Suprapubic skin (tissue), 4 donors: Measurements from ENCODE around the gene FOXN3. TPM values are rescaled to one million over a fixed set of nuclear protein-coding genes. Genes with fewer than 3 reads are reported as not detected.
"Not testable (repeated sequence)": the region's sequence is repeated elsewhere in the genome, so short reads cannot be mapped to it uniquely, and the experiment has no call there.

Experiments used
- DNase-seq, 2 donors: peaks; one replicate each; pipeline ENCODE4 v3.0.0-alpha.2; 2019; ENCODE audit warnings: low spot score in 2 of 2
- H3K27ac ChIP-seq: fragments of 200-600 bp; sonication (generic); one replicate; pipeline ENCODE4 v1.5.1; 2019
- H3K27me3 ChIP-seq: fragments of 200-600 bp; sonication (generic); one replicate; pipeline ENCODE4 v1.5.1; 2019
- H3K36me3 ChIP-seq: fragments of 200-600 bp; sonication (generic); one replicate; pipeline ENCODE4 v1.5.1; 2019
- H3K4me1 ChIP-seq: fragments of 200-600 bp; sonication (generic); one replicate; pipeline ENCODE4 v1.5.1; 2019
- H3K4me3 ChIP-seq: fragments of 200-600 bp; sonication (generic); one replicate; pipeline ENCODE4 v1.5.1; 2019; ENCODE audit warnings: mild to moderate bottlenecking
- H3K9me3 ChIP-seq: fragments of 200-600 bp; sonication (generic); one replicate; pipeline ENCODE4 v1.5.1; 2019
- CTCF ChIP-seq, 2 donors: fragments of 200-600 bp in 1 of 2; fragments of 450-650 bp in 1 of 2; sonication (generic) in 1 of 2; IDR thresholded peaks; one replicate each; pipeline ENCODE4 v1.5.1; 2016 to 2019; ENCODE audit warnings: antibody characterized with exemption in 2 of 2, mild to moderate bottlenecking in 1 of 2, moderate library complexity in 1 of 2
- EP300 ChIP-seq: sonication (generic); formaldehyde crosslinking; IDR thresholded peaks from one replicate; pipeline ENCODE4 v1.6.1; 2017; ENCODE audit warnings: antibody characterized with exemption
- POLR2A ChIP-seq, 2 donors: fragments of 450-650 bp; IDR thresholded peaks; one replicate each; pipeline ENCODE4 v1.6.1; 2017; ENCODE audit warnings: antibody characterized with exemption in 2 of 2, mild to moderate bottlenecking in 2 of 2, moderate library complexity in 2 of 2
- POLR2AphosphoS5 ChIP-seq, 3 donors: sonication (generic); formaldehyde crosslinking; IDR thresholded peaks; one replicate each; pipeline ENCODE4 v1.6.1; 2017; ENCODE audit warnings: antibody characterized with exemption in 3 of 3
- WGBS: methylation state at CpG from one replicate; pipeline ENCODE4 v1.1.5; 2018; 5-methylcytosine and 5-hydroxymethylcytosine counted together
- total RNA-seq, 4 donors: library from RNA; depleted of rRNA; stranded (reverse); fragments of >200 nt; gene quantifications; one replicate each; pipeline ENCODE4 v1.1.0, GENCODE V29; 2016

Gene FOXN3
- total RNA-seq, 4 donors from 2014 or later, result 117 to 272 (median 172) TPM

DNA sequence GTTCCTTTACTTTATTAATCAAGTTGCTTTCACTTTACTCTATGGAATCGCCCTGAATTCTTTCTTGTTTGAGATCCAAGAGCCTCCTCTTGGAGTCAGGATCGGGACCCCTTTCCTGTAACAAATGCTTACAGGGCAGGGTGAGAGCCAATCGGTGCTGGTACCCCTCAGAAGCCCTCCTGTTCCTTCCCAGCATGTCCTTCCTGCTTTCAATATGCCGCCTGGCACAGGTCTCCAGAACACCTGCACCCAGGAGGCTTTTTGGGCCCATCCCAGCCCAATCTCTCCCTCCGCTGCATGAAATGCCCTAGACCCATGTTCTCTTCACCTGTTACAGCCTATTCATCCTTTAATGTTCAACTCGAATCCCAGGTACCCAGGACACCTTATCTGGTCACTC lies 122.2 kb downstream of the FOXN3 start:
- H3K9me3 ChIP-seq, result no peaks in the 10 kb centered on the region
- H3K27me3 ChIP-seq, result no peaks in the 10 kb centered on the region
- no peak overlapping the region for H3K4me3 ChIP-seq
- no peak for DNase-seq
- peaks cover 9% of the 10 kb centered on the region for H3K36me3 ChIP-seq
- no peak for TF ChIP-seq EP300
- TF ChIP-seq POLR2AphosphoS5 (IDR thresholded peaks at IDR 0.05), result no peak
- no peak for TF ChIP-seq CTCF (IDR thresholded peaks at IDR 0.05)
- no peak for TF ChIP-seq POLR2A (IDR thresholded peaks at IDR 0.05)
- WGBS, result 97% methylated on average over 6 of the region's 6 CpGs
- H3K4me1 ChIP-seq, result no peaks in the 10 kb centered on the region
- no peak overlapping the region for H3K27ac ChIP-seq

DNA sequence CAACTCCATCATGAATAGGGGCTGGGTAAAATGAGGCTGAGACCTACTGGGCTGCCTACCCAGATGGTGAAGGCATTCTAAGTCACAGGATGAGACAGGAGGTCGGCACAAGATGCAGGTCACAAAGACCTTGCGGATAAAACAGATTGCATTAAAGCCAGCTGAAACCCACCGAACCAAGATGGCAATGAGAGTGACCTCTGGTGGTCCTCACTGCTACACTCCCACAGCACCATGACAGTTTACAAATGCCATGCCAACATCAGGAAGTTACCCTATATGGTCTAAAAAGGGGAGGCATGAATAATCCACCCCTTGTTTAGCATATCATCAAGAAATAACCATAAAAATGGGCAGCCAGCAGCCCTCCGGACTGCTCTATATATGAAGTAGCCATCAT lies 122.6 kb downstream of the FOXN3 start:
- H3K9me3 ChIP-seq, H3K4me3 ChIP-seq, H3K27ac ChIP-seq, DNase-seq, H3K4me1 ChIP-seq, H3K36me3 ChIP-seq, H3K27me3 ChIP-seq: not testable (repeated sequence)
- 94% methylated on average over 4 of the region's 4 CpGs for WGBS

DNA sequence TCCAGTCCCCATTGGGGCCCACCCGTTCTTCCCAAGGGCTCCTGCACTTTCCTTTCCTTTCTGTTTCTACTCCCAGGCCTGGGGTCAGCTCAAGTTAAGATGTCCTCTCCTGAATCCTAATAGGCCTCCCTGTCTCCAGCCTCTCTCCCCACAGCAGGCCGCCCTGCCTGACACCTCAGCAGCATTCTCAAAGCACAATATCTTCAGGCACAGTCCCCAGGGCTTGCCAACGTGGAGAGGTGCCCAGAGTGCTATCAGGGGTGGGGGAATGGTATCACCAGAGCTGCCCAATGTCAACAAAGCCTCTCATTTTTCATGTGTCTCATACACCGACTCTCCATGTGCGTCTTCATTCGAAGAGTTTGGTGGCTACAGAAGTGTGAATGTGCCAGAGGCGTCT lies 123.0 kb downstream of the FOXN3 start:
- Histone ChIP-seq H3K27me3 (no peaks in the 10 kb centered on the region), H3K27ac (no peak overlapping the region), H3K4me3 (no peak overlapping the region), H3K4me1 (no peaks in the 10 kb centered on the region), H3K36me3 (peaks cover 9% of the 10 kb centered on the region), H3K9me3 (no peaks in the 10 kb centered on the region)
- DNase-seq, result no peak
- WGBS, result 95% methylated on average over 7 of the region's 7 CpGs
- TF ChIP-seq CTCF (IDR thresholded peaks at IDR 0.05) (no peak), EP300 (no peak), POLR2A (IDR thresholded peaks at IDR 0.05) (no peak)

DNA sequence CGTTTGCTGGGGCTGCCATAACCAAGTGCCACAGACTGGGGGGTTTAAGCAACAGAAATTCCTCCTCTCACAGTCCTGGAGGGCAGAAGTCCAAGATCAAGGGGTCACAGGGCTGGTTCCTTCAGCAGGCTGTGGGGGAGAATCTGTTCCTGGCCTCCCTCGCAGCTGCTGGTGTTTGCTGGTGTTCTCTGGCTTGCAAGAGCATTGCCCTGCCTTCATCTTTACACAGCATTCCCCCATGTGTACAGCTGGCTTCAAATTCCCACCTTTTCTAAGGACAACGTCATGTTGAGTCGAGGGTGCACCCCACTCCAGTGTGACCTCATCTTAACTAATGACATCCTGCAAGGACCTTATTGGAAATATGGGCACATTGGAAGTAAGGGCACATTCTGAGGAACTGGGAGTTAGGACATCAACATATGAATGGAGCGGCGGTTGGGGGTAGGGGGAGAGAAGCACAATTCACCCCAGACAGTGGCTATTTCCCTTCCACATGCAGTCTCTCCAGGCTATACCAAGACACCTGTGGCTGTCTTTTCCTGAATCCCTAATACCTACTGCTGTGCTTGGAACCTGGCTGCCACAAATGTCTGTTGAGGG lies 123.6 kb downstream of the FOXN3 start:
- Histone ChIP-seq H3K36me3 (peaks cover 9% of the 10 kb centered on the region), H3K27ac (no peak overlapping the region), H3K27me3 (no peaks in the 10 kb centered on the region), H3K4me3 (no peak overlapping the region), H3K4me1 (no peaks in the 10 kb centered on the region), H3K9me3 (no peaks in the 10 kb centered on the region)
- whole genome bisulfite sequencing, result 91% methylated on average over 5 of the region's 6 CpGs
- DNase-seq, result no peak
- TF ChIP-seq EP300, result no peak
- TF ChIP-seq CTCF (IDR thresholded peaks at IDR 0.05), result no peak
- no peak for TF ChIP-seq POLR2A (IDR thresholded peaks at IDR 0.05)
- no peak for TF ChIP-seq POLR2AphosphoS5 (IDR thresholded peaks at IDR 0.05)

DNA sequence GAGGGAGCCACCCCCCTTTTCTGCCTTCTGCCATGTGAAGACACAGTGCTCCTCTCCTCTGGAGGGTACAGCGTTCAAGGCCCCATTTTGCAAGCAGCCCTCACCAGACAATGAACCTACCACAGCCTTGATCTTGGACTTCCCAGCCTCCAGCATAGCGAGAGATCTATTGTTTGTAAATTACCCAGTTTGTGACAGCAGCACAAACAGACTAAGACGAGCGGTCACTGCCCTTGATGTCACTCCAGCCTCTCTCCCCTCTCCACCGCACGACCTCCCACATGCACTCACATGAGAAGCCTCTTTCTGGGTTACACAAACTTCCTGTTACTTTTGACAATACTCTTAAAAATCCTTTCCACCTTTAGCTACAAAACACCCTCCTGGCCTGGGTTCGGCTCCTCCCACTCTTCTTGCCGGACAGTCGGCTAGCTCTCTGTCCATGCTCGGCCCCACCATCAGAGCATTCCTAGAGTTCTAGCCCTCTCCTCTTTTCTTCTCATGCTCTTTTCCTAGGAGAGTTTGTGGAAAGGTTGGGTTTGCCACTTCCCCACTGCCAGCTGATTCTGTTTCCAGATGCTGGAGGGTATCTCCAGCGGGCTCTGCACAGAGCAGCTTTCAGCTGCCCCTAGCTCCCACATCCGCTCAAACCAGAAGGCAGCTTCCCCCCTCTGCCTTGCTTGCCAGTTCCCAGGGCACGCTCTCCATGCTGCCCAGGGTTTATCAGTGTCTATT lies 124.3 kb downstream of the FOXN3 start:
- H3K36me3 ChIP-seq, result peaks cover 9% of the 10 kb centered on the region
- no peak overlapping the region for H3K27ac ChIP-seq
- no peaks in the 10 kb centered on the region for H3K9me3 ChIP-seq
- no peaks in the 10 kb centered on the region for H3K4me1 ChIP-seq
- WGBS, result 89% methylated on average over 12 of the region's 13 CpGs
- TF ChIP-seq CTCF (IDR thresholded peaks at IDR 0.05) (no peak), EP300 (no peak), POLR2AphosphoS5 (IDR thresholded peaks at IDR 0.05) (no peak), POLR2A (IDR thresholded peaks at IDR 0.05) (no peak)
- no peaks in the 10 kb centered on the region for H3K27me3 ChIP-seq
- no peak for DNase-seq
- H3K4me3 ChIP-seq, result no peak overlapping the region
